NK-92 (cell line): ENCODE measurements around the gene PAX6.

Experiments
- DNase-seq: peaks from one replicate; lab custom pipeline; 2025; ENCODE audit not compliant: unreplicated experiment; lab: John Stamatoyannopoulos, UW

PAX6 gene

GRCh38 chr11:31822927-31823643 lies 12.0 kb upstream of the PAX6 start:
- DNase-seq: no peak

- no peak for DNase-seq
Observed at GRCh38 chr11:31822175-31822926, 11.2 kb upstream of the PAX6 start.

GRCh38 chr11:31821766-31822165 lies 10.6 kb upstream of the PAX6 start:
- no peak for DNase-seq

GRCh38 chr11:31821235-31821764 lies 10.2 kb upstream of the PAX6 start:
- DNase-seq: no peak

- no peak for DNase-seq
Observed at GRCh38 chr11:31820438-31820818, 9.3 kb upstream of the PAX6 start.

- no peak for DNase-seq
Observed at GRCh38 chr11:31819621-31820437, 8.7 kb upstream of the PAX6 start.

- no peak for DNase-seq
Observed at GRCh38 chr11:31818874-31819331, 7.8 kb upstream of the PAX6 start.

GRCh38 chr11:31818425-31818755 lies 7.3 kb upstream of the PAX6 start:
- no peak for DNase-seq

- DNase-seq: no peak
Observed at GRCh38 chr11:31817621-31818424, 6.7 kb upstream of the PAX6 start.

- no peak for DNase-seq
Observed at GRCh38 chr11:31817054-31817620, 6.0 kb upstream of the PAX6 start.

GRCh38 chr11:31816468-31817053 lies 5.4 kb upstream of the PAX6 start:
- no peak for DNase-seq

- no peak for DNase-seq
Observed at GRCh38 chr11:31815711-31816467, 4.8 kb upstream of the PAX6 start.

- no peak for DNase-seq
Observed at GRCh38 chr11:31814176-31814868, 3.2 kb upstream of the PAX6 start.

- DNase-seq: no peak
Observed at GRCh38 chr11:31813391-31814175, 2.5 kb upstream of the PAX6 start.

GRCh38 chr11:31812383-31813381 lies 1.6 kb upstream of the PAX6 start:
- DNase-seq: no peak

GRCh38 chr11:31809857-31810778 lies 1.0 kb downstream of the PAX6 start:
- no peak for DNase-seq
